ENCODE results near the gene DTX1. TPM values are rescaled to one million over a fixed set of nuclear protein-coding genes. Genes with fewer than 3 reads are reported as not detected.

The DTX1 gene
- polyA plus RNA-seq, 1 donor (not counting 4 experiments of a cell fraction or from before 2014, with no cell fraction given): not detected

DNA sequence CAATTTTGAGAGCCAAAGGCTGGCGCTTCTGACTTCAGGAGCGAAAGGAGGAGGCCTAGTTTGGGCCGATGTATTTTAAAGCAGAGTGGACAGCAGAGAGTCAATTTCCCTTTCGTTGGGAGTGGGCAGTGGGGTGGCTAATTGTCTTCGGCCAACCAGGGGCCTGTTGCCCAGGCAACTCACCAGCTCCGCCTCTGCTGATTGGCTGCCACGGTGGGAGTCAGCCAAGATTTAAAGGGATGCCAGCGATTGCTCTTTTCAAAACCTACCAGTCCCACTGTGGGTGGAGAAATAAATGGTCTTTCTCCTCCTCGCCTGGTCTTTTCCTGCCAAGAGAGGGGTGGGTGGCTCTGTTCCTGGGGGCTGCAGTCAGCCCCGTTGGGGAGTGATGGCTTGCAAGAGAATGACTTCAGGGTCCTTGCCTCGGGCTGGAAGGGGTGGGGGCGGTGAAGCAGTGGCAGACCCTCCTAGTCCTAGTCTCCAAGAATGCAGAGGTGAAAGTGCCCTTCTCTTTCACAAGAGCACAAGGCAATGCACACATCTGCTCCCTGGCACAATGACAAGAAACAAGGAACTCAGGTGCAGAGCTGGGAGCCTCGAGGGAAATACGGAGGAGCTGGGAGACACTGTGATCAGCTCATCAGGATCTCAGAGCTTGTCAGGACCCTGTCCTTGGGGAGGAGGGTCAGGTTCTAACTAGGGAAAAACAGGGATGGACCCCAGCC lies 41.3 kb downstream of the DTX1 start:
- dilution Hi-C loops (cut with MboI; ENCODE audit: extremely low pct_ligation_motif_present, low sequenced_read_pairs): no loop called here
- H3K36me3 ChIP-seq (ENCODE audit: control insufficient read depth in 2 of 2, extremely low read depth in 1 of 2, insufficient read depth in 2 of 2, low read length in 2 of 2): no peaks in the 10 kb centered on the region
- H4K20me1 ChIP-seq (ENCODE audit: control insufficient read depth, extremely low read depth, insufficient read depth, low read length): no peaks in the 10 kb centered on the region
- TF ChIP-seq EZH2 (IDR thresholded peaks at IDR 0.05; ENCODE audit: low read length): no peak
- TF ChIP-seq, protein P1, sequence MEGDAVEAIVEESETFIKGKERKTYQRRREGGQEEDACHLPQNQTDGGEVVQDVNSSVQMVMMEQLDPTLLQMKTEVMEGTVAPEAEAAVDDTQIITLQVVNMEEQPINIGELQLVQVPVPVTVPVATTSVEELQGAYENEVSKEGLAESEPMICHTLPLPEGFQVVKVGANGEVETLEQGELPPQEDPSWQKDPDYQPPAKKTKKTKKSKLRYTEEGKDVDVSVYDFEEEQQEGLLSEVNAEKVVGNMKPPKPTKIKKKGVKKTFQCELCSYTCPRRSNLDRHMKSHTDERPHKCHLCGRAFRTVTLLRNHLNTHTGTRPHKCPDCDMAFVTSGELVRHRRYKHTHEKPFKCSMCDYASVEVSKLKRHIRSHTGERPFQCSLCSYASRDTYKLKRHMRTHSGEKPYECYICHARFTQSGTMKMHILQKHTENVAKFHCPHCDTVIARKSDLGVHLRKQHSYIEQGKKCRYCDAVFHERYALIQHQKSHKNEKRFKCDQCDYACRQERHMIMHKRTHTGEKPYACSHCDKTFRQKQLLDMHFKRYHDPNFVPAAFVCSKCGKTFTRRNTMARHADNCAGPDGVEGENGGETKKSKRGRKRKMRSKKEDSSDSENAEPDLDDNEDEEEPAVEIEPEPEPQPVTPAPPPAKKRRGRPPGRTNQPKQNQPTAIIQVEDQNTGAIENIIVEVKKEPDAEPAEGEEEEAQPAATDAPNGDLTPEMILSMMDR (optimal IDR thresholded peaks at IDR 0.05 in 1 of 3, IDR thresholded peaks at IDR 0.05 in 1 of 3, conservative IDR thresholded peaks at IDR 0.05 in 1 of 3; ENCODE audit: extremely low read depth in 1 of 3, insufficient read depth in 2 of 3, low read length in 3 of 3): no peak
- H3K79me2 ChIP-seq (ENCODE audit: control insufficient read depth, insufficient read depth, low read length): no peaks in the 10 kb centered on the region
- no peak overlapping the region for H3K27ac ChIP-seq (ENCODE audit: control insufficient read depth, insufficient read depth, low read length)
- peak overlapping the region; percentile 56 for H3K4me2 ChIP-seq (ENCODE audit: control insufficient read depth, extremely low read depth, insufficient read depth, low read depth, low read length)
- peaks cover 3% of the 10 kb centered on the region for H3K4me1 ChIP-seq (ENCODE audit: control insufficient read depth, extremely low read depth, insufficient read depth, low read length)
- H3K27me3 ChIP-seq (ENCODE audit: control insufficient read depth, extremely low read depth, insufficient read depth, low read length): no peaks in the 10 kb centered on the region
- DNase-seq (ENCODE audit: low read depth, low spot score) (no peak), FAIRE-seq (no peak)
- peak overlapping the region; percentile 64 for H2AFZ ChIP-seq (ENCODE audit: control insufficient read depth, low read length)
- H3K4me3 ChIP-seq (ENCODE audit: control insufficient read depth in 2 of 3, extremely low read depth in 1 of 3, insufficient read depth in 2 of 3, low read depth in 1 of 3, low read length in 3 of 3): no peak overlapping the region
- H3K9me3 ChIP-seq (ENCODE audit: control insufficient read depth, low read depth, low read length): no peaks in the 10 kb centered on the region
- H3K9ac ChIP-seq (ENCODE audit: control insufficient read depth, extremely low read depth, insufficient read depth, low read length): no peak overlapping the region
- H3K9me1 ChIP-seq (ENCODE audit: control insufficient read depth, extremely low read depth, insufficient read depth, low read length): no peaks in the 10 kb centered on the region

DNA sequence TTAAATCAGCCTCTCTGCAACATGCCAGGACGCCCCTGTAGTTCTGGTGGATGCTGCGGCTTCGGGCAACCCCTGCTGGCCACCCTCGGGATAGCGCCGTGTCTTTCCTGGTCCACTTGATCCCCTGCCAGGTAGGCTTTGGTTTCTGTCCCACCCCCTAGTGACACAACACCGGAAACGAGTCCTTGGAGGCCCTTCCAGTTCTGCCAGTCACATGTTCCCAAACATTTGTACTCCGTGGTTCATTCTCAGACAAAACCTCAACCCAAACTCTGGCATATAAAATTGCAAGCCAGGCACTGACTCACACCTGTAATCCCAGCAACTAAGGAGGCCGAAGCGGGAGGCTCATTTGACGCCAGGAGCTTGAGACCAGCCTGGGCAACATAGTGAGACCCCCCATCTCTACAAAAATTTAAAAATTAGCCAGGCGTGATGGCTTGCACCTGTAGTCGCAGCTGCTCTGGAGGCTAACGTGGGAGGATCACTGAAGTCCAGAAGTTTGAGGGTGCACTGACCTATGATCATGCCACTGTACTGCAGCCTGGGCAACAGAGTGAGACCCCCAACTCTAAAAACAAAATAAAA lies 42.0 kb downstream of the DTX1 start:
- peak; percentile 94 for FAIRE-seq
- no peak overlapping the region for H3K27ac ChIP-seq (ENCODE audit: control insufficient read depth, insufficient read depth, low read length)

More for the DNA sequence above, 42.0 kb downstream of the DTX1 start:
- peaks cover 3% of the 10 kb centered on the region for H3K4me1 ChIP-seq (ENCODE audit: control insufficient read depth, extremely low read depth, insufficient read depth, low read length)
- peak overlapping the region; percentile 64 for H2AFZ ChIP-seq (ENCODE audit: control insufficient read depth, low read length)
- no peak overlapping the region for H3K4me3 ChIP-seq (ENCODE audit: control insufficient read depth in 2 of 3, extremely low read depth in 1 of 3, insufficient read depth in 2 of 3, low read depth in 1 of 3, low read length in 3 of 3)
- H3K4me2 ChIP-seq (ENCODE audit: control insufficient read depth, extremely low read depth, insufficient read depth, low read depth, low read length): peak overlapping the region; percentile 56
- peak; percentile 96 for DNase-seq (ENCODE audit: low read depth, low spot score)
- dilution Hi-C loops (cut with MboI; ENCODE audit: extremely low pct_ligation_motif_present, low sequenced_read_pairs): no loop called here
- no peak for TF ChIP-seq EZH2 (IDR thresholded peaks at IDR 0.05; ENCODE audit: low read length)
- TF ChIP-seq, protein P1 (optimal IDR thresholded peaks at IDR 0.05 in 1 of 3, IDR thresholded peaks at IDR 0.05 in 1 of 3, conservative IDR thresholded peaks at IDR 0.05 in 1 of 3; ENCODE audit: extremely low read depth in 1 of 3, insufficient read depth in 2 of 3, low read length in 3 of 3): peak; percentile 95 to 96 (median 95)
- H3K9me3 ChIP-seq (ENCODE audit: control insufficient read depth, low read depth, low read length): no peaks in the 10 kb centered on the region
- no peaks in the 10 kb centered on the region for H3K27me3 ChIP-seq (ENCODE audit: control insufficient read depth, extremely low read depth, insufficient read depth, low read length)
- no peaks in the 10 kb centered on the region for H3K79me2 ChIP-seq (ENCODE audit: control insufficient read depth, insufficient read depth, low read length)
- no peak overlapping the region for H3K9ac ChIP-seq (ENCODE audit: control insufficient read depth, extremely low read depth, insufficient read depth, low read length)
- no peaks in the 10 kb centered on the region for H3K36me3 ChIP-seq (ENCODE audit: control insufficient read depth in 2 of 2, extremely low read depth in 1 of 2, insufficient read depth in 2 of 2, low read length in 2 of 2)
- H3K9me1 ChIP-seq (ENCODE audit: control insufficient read depth, extremely low read depth, insufficient read depth, low read length): no peaks in the 10 kb centered on the region
- no peaks in the 10 kb centered on the region for H4K20me1 ChIP-seq (ENCODE audit: control insufficient read depth, extremely low read depth, insufficient read depth, low read length)

All from keratinocyte (primary cell).